Measurements from ENCODE around the gene TRPC4. TPM values are rescaled to one million over a fixed set of nuclear protein-coding genes. Genes with fewer than 3 reads are reported as not detected.

TRPC4 gene
- total RNA-seq, 1 experiment from 2014 or later, result 19.0 TPM

DNA sequence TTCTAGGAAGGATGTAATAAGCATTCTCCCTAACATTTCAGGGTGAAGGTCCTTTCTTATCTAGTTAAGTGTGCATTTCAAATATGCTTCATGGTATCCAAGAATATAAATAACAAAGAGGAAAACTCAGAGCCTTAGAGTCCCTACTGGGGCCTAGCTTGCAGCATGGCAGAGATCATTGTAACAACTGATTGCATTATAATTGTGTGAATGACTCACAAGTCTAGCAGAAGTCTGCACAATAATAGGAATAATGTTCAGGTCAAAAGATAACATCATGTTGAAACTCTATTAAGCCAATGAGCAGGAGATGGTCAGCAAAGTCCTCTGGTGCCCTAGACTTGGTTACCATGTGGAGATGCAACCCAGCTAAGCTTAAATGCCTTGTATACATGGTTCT is 274.4 kb downstream of the TRPC4 start:
- no peaks in the 10 kb centered on the region; the same call in 1 of the 2 replicates for H3K4me1 ChIP-seq (ENCODE audit: insufficient read depth, low read length)

More for the DNA sequence above, 274.4 kb downstream of the TRPC4 start:
- H4K5ac ChIP-seq (ENCODE audit: insufficient read length, low read depth, low read length), result no peak overlapping the region
- H4K91ac ChIP-seq (ENCODE audit: insufficient read length, low read depth, low read length), result no peak overlapping the region
- no peak overlapping the region for H2AK5ac ChIP-seq (ENCODE audit: insufficient read length, low read length)
- Mint-ChIP-seq H3K27me3 (ENCODE audit: low read depth) (no peaks in the 10 kb centered on the region), H3K27ac (peak overlapping the region in 1 of 3 experiments; percentile 68; a peak in 1 of 7 replicates), H3K4me3 (0 out of 5 replicates have a peak overlapping the region, but pooled peaks of 1 of the 2 experiments have one; percentile 14), H3K36me3 (ENCODE audit: insufficient read depth in 1 of 3, low read depth in 3 of 3) (no peaks in the 10 kb centered on the region; a peak in 1 of 7 replicates), H3K9me3 (no peaks in the 10 kb centered on the region), H3K4me1 (peaks cover 22 to 31% of the 10 kb centered on the region in 2 experiments)
- H3K79me1 ChIP-seq (ENCODE audit: insufficient read depth, low read depth, low read length, poor library complexity, severe bottlenecking), result no peaks in the 10 kb centered on the region
- H3T11ph ChIP-seq (ENCODE audit: low read length), result no peak overlapping the region
- no peaks in the 10 kb centered on the region for H3K23me2 ChIP-seq (ENCODE audit: insufficient read length, low read depth, low read length, poor library complexity, severe bottlenecking)
- no peak overlapping the region for H2BK120ac ChIP-seq (ENCODE audit: low read depth, low read length, poor library complexity, severe bottlenecking)
- H2BK5ac ChIP-seq (ENCODE audit: insufficient read length, low read length), result no peak overlapping the region
- no peak overlapping the region for H3K14ac ChIP-seq (ENCODE audit: insufficient read depth, low read length)
- no peak overlapping the region for H4K8ac ChIP-seq (replicated peaks; ENCODE audit: insufficient read length, low read depth, low read length)
- no peaks in the 10 kb centered on the region for H3K27me3 ChIP-seq (ENCODE audit: insufficient read depth, low read length)
- no peak overlapping the region for H3K18ac ChIP-seq (ENCODE audit: insufficient read length, low read depth, low read length)
- no peak overlapping the region for H2BK20ac ChIP-seq (ENCODE audit: low read depth, low read length, poor library complexity, severe bottlenecking)
- H3K9ac ChIP-seq (ENCODE audit: extremely low read depth, insufficient read length, low read length), result no peak overlapping the region
- H3K9me3 ChIP-seq (ENCODE audit: control insufficient read depth, low read depth, low read length), result no peaks in the 10 kb centered on the region
- H2AFZ ChIP-seq (ENCODE audit: low read length), result no peak overlapping the region
- DNase-seq, result no peak
- peak overlapping the region; percentile 43 for H3K4me2 ChIP-seq (ENCODE audit: insufficient read depth, insufficient read length, low read length)
- H4K20me1 ChIP-seq (ENCODE audit: control insufficient read depth, insufficient read depth, insufficient read length), result no peaks in the 10 kb centered on the region
- no peak overlapping the region for H3K56ac ChIP-seq (ENCODE audit: insufficient read length, low read depth, low read length)
- H2BK12ac ChIP-seq (ENCODE audit: insufficient read length, low read depth, low read length), result no peak overlapping the region
- no peak overlapping the region for H3K27ac ChIP-seq (ENCODE audit: insufficient read length, low read depth, low read length)
- no peak for TF ChIP-seq CTCF (conservative IDR thresholded peaks at IDR 0.05)
- no peak overlapping the region for H2BK15ac ChIP-seq (ENCODE audit: low read depth, low read length)
- no peaks in the 10 kb centered on the region for H3K79me2 ChIP-seq (ENCODE audit: insufficient read depth, low read length)
- no peak overlapping the region for H3K4ac ChIP-seq (ENCODE audit: low read depth, low read length)
- no peak overlapping the region for H3K23ac ChIP-seq (ENCODE audit: insufficient read length, low read depth, low read length)

All from H9 (cell line).